GM19324 (cell line): Measurements from ENCODE around the gene RNF212B.
"Not testable (repeated sequence)": the region's sequence is repeated elsewhere in the genome, so short reads cannot be mapped to it uniquely, and the experiment has no call there.

ENCODE experiments used
- ATAC-seq: cut with Tn5 transposase; IDR thresholded peaks from one replicate; pipeline ENCODE4 v1.9.1; 2021; ENCODE audit warnings: mild to moderate bottlenecking, moderate library complexity; ENCODE audit not compliant: unreplicated experiment, low FRiP score

RNF212B gene, protein sequence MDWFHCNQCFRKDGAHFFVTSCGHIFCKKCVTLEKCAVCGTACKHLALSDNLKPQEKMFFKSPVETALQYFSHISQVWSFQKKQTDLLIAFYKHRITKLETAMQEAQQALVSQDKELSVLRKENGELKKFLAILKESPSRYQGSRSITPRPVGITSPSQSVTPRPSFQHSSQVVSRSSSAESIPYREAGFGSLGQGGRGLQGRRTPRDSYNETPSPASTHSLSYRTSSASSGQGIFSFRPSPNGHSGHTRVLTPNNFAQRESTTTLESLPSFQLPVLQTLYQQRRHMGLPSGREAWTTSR

DNA sequence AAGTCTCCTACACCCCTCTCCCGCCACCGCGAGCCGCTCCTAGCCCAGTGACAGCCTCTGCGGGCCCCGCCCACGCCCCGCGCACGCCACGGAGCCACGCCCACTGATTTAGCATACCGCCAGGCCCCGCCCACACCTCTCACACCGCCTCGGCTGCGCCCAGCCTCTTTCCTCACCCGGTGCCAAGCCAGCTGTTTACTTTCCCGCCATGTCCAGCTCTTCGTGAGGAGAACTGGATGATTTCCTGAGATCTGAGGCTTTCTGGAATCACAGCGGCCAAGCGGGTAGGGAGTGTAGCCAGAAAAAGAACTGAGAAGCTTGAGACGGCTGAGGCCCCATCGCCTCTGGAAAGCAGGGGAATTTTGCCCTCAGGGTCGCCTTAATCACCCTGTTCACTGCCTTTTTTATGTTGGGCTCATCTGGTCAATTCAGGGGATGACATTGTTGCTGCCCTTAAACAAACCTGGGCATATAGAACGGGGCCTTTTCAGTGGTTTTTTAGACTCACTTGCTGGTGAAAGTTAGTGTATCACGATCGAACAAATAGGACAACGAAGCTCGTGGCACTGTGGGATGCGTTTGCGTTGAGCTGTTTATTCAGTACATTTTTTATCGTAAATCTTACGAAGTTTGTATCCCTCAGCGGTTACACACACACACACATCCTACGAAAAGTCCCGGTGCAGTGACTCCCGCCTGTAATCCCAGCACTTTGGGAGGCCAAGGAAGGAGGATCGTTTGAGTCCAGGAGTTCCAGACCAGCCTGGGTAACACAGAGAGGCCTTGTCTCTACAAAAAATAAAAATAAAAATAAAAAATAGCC is at the start of gene RNF212B:
Gene RNF212B (plus strand): TSS at position 165 of the 823 bp plus-strand sequence. CDS start 2,410 bp downstream, outside the sequence.
- no peak for ATAC-seq

DNA sequence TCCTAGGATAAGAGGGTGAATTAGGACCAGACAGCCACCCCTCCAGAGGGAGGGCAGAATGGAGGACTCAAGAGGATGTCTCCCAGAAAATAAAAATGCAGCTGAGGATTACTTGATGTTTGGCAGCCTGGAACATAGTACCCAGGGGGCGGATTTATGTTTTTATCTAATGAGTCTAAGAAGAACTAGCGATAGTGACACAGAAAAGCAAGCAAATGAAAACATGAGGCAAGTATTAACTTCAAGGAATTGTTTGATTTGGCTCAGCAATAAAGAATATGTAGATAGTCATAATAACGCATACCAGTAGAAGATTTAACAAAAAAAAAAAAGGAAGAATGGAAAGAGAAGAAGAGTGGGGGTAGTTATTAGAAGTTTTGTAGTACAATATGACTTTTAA is 44.3 kb upstream of the RNF212B start:
- no peak for ATAC-seq

DNA sequence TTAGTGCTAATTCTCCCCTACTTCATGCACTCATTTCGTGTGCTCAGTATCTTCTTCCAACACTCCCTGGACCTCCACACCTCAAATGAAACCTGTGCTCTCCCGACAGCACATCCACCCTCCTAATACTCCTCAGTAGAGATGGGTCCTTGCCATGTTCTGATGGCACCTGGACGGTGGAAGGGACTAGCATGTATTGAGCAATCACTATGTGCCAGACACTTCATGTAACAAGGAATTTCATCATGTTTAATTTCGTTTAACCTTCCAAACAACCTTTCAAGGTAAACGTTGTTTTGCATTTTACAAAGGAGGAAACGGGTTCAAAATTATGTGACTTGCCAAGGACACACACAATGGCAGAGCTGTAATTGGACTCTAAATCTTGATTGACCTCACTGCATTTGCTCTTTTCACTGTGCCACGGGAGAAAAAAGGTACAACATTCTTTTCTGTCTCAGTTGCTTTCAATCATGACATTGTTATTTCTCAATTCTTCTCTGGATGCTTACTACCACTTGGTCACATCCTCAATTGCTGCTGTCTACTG is 42.1 kb upstream of the RNF212B start:
- ATAC-seq: no peak

DNA sequence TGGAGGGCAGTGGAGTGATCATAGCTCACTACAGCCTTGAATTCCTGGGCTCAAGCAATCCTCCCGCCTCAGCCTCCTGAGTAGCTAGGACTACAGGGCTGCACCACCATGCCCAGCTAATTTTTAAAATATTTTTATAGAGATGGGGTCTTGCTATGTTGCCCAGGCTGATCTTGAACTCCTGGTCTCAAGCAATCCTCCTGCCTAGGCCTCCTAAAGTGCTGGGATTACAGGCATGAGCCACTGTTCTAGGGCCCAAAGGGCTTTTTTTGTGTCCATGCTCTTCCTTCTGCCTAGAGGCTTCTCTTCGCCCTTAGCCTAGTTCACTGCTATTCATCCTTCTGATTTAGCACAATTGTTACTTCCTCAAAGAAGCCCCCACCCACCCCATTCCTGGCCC is 41.2 kb upstream of the RNF212B start:
- ATAC-seq: not testable (repeated sequence)

DNA sequence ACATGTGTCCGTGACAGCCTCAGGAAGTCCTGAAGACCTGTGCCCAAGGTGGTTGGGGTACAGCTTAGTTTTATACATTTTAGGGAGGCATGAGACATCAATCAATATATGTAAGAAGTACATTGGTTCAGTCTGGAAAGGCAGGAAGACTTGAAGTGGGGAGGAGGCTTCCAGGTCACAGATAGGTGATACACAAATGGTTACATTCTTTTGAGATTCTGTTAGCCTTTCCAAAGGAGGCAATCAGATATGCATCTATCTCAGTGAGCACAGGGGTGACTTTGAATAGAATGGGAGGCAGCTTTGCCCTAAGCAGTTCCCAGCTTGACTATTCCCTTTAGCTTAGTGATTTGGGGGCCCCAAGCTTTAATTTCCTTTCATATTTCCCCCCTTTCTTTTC is 38.6 kb upstream of the RNF212B start:
- ATAC-seq: not testable (repeated sequence)

DNA sequence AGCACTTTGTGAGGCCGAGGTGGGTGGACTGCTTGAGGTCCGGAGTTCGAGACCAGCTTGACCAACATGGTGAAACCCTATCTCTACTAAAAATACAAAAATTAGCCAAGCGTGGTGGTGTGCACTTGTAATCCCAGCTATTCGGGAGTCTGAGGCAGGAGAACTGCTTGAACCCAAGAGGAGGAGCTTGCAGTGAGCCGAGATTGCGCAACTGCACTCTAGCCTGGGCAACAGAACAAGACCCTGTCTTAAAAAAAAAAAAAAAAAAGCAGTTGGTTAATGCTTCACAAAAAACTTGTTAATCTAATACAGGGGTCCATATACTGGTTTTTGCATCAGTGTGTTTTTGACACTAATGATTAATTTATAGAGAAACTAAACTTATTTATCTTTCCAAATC is 35.7 kb upstream of the RNF212B start:
- no peak for ATAC-seq

DNA sequence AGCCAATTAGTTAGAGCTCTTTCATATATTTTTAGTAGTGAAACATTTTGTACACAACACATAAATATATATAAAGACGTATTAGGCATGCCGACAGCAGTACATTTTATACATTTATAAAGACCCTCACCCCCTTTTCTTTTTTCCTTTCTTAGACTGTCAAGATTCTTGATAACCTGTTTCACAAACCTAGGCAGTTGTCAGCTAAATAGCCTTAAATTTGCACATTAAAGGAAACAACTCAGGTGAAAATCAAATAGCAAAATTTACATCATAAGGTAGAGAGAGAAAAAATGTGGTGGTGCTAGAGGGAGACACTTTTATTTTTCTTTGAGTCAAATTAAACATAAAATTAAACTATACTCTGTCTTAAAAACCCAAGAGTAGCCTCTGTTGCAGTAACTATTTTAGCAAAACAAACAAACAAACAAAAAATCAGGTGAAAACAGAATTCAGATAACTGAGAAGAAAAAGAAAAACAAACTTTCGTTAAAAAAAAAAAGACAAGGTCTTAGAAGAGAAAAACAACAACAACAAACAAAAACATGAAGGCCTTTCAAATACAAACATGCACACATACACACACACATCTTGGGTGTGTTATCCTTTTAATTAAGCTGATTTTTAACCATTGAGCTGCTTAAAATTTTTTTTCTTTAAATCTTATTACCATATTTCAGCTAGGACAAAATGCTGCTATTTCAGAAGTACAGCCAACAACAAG is 31.2 kb upstream of the RNF212B start:
- ATAC-seq: no peak

DNA sequence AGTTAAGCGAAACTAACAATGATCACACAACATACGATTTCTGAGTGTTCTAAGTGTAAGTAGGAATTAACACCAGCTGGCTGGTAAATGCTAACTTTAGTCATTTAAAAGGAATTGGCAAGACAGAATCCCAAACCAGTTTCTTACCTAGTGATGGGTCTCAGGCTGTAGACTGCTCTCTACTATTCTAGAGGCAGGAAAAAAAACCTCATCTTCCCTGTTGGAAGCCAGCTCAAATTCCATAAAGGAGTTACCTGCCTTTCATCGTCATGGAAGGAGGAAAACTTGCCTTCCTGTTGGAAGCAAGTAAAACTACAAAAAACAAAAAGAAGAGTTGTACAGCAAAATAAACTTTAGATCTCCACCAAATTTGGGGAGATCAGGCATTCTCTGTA is 30.6 kb upstream of the RNF212B start:
- no peak for ATAC-seq

DNA sequence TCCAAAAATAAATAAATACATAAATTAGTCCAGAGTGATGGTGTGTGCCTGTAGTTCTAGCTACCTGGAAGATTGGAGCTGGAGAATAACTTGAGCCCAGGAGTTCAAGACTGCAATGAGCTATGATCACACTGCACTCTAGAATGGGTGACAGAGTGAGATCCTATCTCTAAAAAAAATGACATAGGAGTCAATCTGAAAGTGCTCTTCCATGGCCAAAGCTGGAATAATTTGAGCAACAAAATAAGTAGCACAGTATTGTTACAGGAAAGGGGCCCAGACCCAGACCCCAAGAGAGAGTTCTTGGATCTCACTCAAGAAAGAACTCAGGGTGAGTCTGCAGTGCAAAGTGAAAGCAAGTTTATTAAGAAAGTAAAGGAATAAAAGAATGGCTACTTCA is 29.4 kb upstream of the RNF212B start:
- no peak for ATAC-seq

DNA sequence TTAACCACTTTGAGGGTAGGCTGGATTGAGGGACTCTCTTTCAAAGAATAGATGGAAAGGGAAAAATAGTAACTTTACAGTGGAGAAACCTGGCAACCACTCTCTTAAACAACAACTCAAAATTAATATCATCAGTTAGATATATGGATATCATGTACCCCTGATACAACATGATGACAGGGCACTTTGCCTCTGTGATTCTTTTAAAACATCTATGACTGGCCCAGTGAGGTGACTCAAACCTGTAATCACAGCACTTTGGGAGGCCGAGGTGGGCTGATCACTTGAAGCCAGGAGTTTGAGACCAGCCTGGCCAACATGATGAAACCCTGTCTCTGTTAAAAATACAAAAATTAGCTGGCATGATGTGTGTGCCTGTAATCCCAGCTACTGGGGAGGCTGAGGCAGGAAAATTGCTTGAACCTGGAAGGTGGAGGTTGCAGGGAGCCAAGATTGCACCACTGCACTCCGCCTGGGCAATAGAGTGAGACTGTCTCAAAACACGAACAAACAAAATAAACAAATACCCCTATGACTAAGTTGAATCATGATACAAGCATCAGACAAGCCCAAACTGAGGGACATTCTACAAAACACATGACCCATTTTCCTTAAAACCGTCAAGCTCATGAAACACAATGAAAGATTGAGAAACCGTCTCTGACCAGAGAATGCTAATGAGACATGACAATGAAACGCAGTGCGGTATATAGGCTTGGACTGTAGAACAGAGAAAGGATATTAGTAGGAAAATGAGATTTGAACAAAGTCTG is 27.9 kb upstream of the RNF212B start:
- ATAC-seq: no peak

DNA sequence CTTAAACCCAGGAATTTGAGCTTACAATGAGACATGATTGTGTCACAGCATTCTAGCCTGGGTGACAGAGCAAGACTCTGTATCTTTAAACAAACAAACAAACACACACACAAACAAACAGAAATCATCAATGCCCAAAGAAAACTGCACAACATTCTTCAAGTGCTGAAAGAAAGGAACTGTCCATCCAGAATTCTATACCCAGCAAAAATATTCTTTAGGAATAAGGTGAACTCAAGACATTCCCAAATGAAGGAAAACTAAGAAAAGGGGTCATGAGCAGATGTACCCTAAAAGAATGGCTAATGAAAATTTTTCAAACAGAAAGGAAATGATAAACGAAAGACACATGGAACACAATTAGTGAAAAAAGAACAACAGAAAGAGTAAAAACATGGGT is 22.3 kb upstream of the RNF212B start:
- no peak for ATAC-seq

DNA sequence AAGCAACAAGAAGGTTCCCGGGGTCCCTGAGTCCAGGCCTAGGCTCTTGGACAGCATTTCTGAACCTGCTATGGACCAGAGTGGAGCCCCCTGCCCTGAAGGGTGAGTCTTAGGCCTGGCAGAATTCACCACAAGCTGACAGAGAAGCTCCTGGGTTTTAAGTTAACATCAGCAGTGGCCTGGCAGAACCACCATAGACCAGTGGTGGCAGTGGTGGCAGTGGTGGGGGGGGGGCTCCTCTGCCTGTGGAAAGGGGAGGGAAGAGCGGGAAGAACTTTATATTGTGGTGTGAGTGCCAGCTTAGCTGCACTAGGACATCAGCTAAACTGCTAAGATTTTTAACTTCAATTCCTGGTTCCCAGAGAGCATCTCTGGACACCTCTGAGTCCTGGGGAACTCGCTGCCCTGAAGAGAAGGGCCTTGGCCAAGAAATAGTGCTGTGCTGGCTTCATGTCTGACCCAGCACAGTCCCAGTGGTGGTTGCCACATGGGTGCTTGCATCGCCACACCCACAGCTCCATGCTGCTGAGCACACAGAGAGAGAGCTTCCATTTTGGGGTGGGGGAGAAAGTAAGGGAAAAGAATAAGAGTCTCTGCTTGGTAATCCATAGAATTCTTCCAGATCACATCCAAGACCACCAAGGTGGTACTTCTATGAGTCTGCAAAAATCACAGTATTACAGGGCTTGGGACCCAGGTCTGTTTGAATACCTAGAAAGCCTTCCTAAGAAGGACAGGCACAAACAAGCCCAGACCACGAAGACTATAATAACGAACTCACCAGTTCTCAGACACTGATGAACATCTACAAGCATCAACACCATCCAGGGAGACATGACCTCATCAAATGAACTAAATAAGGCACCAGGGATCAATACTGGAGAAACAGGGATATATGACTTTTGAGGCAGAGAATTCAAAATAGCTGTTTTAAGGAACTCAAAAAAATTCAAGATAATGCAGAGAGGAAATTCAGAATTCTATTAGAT is 20.4 kb upstream of the RNF212B start:
- no peak for ATAC-seq

DNA sequence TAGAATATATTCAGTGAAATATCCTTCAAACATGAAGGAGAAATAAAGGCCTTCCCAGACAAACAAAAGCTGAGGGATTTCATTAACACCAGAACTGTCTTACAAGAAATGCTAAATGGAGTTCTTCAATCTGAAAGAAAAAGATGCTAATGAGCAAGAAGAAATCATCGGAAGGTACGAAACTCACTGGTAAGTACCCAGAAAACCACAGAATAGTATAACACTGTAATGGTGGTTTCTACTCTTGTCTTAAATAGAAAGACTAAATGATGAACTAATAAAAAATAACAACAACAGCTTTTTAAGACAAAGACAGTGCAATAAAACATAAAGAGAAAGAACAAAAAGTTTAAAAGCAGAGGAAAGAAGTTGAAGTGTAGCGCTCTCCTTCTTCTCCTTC is 18.7 kb upstream of the RNF212B start:
- no peak for ATAC-seq

DNA sequence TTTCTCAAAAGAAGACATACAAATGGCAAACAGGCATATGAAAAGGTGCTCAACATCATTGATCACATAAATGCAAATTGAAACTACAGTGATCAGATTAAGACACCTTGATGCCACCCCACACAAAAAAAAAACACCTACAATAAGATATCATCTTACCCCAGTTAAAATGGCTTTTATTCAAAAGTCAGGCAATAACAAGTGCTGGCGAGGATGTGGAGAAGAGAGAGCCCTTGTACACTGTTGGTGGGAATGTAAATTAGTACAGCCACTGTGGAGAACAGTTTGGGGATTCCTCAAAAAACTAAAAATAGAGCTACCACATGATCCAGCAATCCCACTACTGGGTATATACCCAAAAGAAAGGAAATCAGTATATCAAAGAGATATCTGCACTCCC is 12.8 kb upstream of the RNF212B start:
- not testable (repeated sequence) for ATAC-seq

DNA sequence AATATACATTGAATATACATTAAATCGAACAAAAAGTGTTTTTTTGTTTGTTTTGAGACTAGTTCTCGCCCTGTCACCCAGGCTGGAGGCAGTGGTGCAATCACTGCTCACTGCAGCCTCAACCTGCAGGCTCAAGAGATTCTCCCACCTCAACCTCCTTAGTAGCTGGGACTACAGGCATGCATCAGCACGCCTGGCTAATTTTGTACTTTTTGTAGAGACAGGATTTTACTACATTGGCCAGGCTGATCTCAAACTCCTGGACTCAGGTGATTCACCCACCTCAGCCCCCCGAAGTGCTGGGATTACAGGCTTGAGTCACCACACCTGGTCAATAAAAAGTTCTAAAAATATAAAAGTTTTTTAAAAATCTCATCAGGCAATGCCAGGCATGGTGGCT is 10.2 kb upstream of the RNF212B start:
- ATAC-seq: no peak

DNA sequence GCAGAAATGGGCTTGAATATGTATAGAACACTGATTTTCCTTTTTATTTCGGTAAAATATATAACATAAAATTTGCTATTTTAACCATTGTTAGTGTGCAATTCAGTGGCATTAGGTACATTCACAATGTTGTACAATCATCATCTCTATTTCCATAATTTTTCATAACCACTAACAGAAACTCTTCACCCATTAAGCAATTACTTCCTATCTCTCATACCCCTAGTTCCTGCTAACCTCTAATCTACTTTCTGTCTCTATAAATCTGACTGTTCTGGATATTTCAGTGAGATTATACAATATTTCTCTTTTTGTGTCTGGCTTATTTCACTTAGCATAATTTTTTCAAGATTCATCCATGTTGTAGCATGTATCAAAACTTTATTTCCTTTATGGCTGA is 8.9 kb upstream of the RNF212B start:
- ATAC-seq: no peak

DNA sequence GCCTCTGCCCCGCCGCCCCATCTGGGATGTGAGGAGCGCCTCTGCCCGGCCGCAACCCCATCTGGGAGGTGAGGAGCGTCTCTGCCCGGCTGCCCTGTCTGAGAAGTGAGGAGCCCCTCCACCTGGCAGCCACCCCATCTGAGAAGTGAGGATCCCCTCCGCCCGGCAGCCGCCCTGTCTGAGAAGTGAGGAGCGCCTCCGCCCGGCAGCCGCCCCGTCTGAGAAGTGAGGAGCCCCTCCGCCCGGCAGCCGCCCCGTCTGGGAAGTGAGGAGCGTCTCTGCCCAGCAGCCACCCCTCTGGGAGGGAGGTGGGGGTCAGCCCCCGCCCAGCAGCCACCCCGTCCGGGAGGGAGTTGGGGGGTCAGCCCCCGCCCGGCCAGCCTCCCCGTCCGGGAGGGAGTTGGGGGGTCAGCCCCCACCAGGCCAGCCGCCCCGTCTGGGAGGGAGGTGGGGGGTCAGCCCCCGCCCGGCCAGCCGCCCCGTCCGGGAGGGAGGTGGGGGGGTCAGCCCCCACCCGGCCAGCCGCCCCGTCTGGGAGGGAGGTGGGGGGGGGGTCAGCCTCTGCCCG is 5.4 kb upstream of the RNF212B start:
- ATAC-seq: not testable (repeated sequence)

DNA sequence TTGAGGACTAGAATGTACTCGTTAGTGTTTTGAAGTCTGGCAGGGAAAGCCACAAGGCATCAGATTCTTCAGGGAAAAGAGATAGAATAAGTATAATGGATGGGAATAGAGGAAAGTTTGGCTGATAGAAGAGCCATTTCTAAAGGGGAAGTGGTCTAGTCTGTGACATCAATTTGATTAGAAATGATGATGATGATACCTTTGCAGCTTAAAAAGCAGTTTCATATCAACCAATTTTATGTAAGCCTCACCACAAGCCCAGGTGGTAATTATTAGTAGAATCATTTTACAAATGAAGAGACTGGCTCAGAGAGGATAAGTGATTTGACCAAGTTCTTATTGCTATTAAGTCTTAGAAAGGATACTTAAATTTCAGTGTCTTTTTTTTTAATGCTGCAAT is 2.9 kb downstream of the RNF212B start:
- no peak for ATAC-seq
